ENCODE results near the gene MAP4K4.
A peak's percentile ranks its signal among the peaks of the same experiment; 100 is the strongest.

The MAP4K4 gene

DNA sequence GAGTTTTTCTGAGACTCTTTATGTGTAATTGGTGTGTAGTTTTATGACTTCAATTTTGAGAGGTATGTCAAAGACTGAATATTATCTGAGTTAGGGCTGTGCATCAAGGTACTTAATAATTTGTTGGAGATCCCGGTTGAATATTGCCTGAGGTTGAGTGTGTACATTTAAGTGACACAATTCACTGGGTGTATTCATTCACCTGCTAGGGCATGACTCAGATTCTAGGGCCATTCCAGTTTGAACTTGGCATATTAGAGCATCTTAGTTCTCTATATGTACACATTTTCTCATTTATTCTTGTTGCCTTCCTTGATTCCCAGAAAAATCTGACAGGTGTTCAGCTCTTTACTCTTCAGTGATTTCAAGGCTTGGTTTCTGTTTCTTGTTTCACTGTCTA, 12.5 kb downstream of the MAP4K4 start:
- no peak for DNase-seq (ENCODE audit: low read depth)
- H3K4me3 ChIP-seq (ENCODE audit: control insufficient read depth, low read depth, low read length): no peak overlapping the region

DNA sequence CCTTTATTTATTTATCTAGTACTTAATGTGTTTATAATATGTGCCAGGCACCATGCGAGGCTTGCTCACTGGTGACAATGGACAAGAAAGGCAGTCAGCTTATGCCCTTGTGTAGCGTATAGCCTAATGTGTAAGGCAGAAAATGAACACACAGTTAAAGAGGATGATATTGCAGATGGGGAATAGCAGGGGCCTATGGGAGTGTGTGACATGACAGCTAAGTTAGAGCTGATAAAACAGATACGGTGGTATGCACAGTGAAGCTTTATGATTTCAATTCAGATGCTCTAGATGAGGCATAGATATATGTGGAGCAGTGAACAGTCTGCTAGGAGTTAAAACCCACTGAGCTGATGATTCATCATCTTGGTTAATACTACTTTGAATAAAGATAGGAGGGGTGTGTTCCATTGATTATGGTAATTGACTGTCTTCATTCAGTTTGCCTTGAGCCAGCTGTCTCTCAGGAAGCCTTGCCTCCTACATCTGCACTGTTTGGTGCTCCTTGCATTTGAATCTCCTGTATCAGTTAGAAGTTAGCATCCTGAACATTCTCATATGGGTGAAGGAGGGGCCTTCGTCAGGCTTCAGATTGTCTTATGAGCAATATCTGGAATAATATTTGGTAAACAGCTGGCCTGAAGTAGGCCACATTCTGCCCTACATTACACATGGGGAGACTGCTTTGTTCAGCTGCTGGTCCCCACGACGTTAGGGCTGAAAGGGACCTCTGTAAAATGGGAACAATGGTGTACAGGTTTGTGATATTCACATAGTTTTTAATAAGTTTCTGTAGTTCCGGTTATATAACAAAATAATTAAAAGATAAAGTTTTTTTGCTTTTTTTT, 13.2 kb downstream of the MAP4K4 start:
- DNase-seq (ENCODE audit: low read depth): peak; percentile 58
- no peak overlapping the region for H3K4me3 ChIP-seq (ENCODE audit: control insufficient read depth, low read depth, low read length)

More for the DNA sequence above, 12.5 kb downstream of the MAP4K4 start:
- TF ChIP-seq, protein P1, sequence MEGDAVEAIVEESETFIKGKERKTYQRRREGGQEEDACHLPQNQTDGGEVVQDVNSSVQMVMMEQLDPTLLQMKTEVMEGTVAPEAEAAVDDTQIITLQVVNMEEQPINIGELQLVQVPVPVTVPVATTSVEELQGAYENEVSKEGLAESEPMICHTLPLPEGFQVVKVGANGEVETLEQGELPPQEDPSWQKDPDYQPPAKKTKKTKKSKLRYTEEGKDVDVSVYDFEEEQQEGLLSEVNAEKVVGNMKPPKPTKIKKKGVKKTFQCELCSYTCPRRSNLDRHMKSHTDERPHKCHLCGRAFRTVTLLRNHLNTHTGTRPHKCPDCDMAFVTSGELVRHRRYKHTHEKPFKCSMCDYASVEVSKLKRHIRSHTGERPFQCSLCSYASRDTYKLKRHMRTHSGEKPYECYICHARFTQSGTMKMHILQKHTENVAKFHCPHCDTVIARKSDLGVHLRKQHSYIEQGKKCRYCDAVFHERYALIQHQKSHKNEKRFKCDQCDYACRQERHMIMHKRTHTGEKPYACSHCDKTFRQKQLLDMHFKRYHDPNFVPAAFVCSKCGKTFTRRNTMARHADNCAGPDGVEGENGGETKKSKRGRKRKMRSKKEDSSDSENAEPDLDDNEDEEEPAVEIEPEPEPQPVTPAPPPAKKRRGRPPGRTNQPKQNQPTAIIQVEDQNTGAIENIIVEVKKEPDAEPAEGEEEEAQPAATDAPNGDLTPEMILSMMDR (conservative IDR thresholded peaks at IDR 0.05; ENCODE audit: control insufficient read depth, insufficient read depth, low read depth, low read length): no peak

GRCh38 chr2:101714118-101714517, 16.6 kb downstream of the MAP4K4 start:
- TF ChIP-seq, protein P1 (conservative IDR thresholded peaks at IDR 0.05; ENCODE audit: control insufficient read depth, insufficient read depth, low read depth, low read length): no peak
- H3K4me3 ChIP-seq (ENCODE audit: control insufficient read depth, low read depth, low read length): no peak overlapping the region
- DNase-seq (ENCODE audit: low read depth): no peak

More for the DNA sequence above, 13.2 kb downstream of the MAP4K4 start:
- TF ChIP-seq, protein P1 (conservative IDR thresholded peaks at IDR 0.05; ENCODE audit: control insufficient read depth, insufficient read depth, low read depth, low read length): no peak

DNA sequence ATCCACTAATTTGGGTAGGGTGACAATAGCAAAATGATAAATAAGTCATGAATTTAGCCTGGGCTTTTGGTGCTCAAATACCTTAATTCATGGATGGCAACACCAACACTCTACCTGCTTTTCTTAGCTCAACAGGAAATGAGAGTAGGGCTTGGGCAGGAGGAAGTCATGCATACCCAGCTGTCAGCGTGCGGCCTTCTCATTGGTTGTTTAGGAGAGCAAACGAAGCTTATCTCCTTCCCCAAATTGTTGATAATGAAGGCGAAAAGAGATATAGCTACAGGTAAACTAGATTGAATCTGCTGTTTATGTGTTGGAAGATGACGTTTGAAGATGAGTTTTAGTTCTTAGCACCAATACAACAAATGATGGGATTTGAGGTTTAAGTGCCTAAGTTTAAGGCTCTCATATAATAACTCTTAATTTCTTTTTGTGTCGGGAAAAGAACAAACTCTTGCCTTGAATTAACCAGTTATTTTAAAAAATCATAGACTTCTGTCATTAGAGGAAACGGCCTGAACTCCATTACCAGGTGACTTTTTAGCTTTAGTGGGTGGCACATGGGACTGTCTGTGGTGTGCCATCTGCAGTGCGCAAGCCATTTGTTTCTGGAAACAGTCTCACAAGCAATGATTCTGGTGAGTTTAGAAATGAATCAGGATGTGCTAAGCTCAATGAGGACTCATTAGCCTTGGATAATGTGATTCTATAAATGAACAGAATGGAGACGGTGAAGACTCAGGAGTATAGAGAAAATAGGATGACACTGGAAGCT, 19.8 kb downstream of the MAP4K4 start:
- no peak overlapping the region for H3K4me3 ChIP-seq (ENCODE audit: control insufficient read depth, low read depth, low read length)
- TF ChIP-seq, protein P1 (conservative IDR thresholded peaks at IDR 0.05; ENCODE audit: control insufficient read depth, insufficient read depth, low read depth, low read length): no peak
- DNase-seq (ENCODE audit: low read depth): no peak

DNA sequence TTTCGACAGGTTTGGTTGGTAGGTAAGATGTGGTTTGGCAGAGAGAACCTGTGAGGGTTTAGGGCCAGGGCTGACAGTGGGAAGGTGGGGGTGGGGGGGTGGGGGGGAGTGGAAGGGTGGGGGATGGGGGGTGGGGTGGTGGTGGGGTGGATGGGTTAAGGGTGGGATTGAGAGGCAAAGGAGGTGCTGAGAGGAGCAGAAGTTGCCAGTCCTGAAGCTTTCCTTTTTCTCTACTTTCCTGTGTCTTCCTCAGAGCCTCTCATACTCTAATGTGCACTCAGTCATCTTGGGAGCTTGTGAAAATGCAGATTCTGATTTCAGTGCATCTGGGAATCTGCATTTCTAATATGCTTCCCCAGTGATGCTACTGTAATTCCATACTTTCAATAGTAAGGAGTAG, 21.0 kb downstream of the MAP4K4 start:
- no peak overlapping the region for H3K4me3 ChIP-seq (ENCODE audit: control insufficient read depth, low read depth, low read length)
- no peak for DNase-seq (ENCODE audit: low read depth)
- TF ChIP-seq, protein P1 (conservative IDR thresholded peaks at IDR 0.05; ENCODE audit: control insufficient read depth, insufficient read depth, low read depth, low read length): no peak

DNA sequence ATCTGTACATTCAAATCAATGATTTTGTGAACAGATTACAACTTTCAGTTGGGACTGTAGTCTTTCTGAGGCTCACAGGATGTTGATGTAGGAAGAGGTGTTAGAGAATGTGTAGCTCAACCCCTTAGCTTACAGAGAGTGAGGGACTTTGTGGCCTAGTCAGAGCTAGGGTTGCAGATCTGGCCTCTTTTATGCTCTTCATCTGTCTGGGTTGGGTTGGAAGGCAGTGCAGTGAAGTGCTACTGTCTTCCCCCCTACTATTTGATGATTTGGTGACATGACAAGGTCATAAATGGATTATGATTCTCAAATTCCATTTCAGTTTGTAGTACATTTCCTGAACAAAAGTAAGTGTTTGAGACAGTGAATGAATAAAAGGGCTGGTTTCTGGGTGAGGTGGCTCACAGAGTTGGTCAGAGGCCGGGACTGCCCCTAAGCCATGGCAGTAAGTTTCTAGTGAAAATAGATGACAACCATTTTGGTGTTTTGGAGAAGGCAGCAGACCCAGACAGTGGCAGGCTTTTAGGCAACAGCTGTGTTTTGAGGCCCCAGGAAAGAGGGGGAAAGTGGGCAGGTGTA, 21.6 kb downstream of the MAP4K4 start:
- H3K4me3 ChIP-seq (ENCODE audit: control insufficient read depth, low read depth, low read length): no peak overlapping the region
- DNase-seq (ENCODE audit: low read depth): no peak
- TF ChIP-seq, protein P1 (conservative IDR thresholded peaks at IDR 0.05; ENCODE audit: control insufficient read depth, insufficient read depth, low read depth, low read length): no peak

Data from fibroblast of mammary gland (primary cell).